NCI-H524 treated with DMSO at 0.1 percent for 48 hours (cell line): ENCODE data around the gene B4GAT1.
"Not testable (repeated sequence)": the region's sequence is repeated elsewhere in the genome, so short reads cannot be mapped to it uniquely, and the experiment has no call there.

ENCODE experiments used
- DNase-seq: peaks from one replicate; lab custom pipeline; 2025; lab: John Stamatoyannopoulos, UW

B4GAT1 gene

GRCh38 chr11:66363187-66363601 is 15.8 kb upstream of the B4GAT1 start:
- DNase-seq: no peak

GRCh38 chr11:66362481-66363147 is 15.2 kb upstream of the B4GAT1 start:
- no peak for DNase-seq

GRCh38 chr11:66361502-66361941 is 14.1 kb upstream of the B4GAT1 start:
- no peak for DNase-seq

GRCh38 chr11:66360406-66361073 is 13.1 kb upstream of the B4GAT1 start:
- DNase-seq: no peak

- no peak for DNase-seq
Measured at GRCh38 chr11:66359662-66360087, 12.2 kb upstream of the B4GAT1 start.

- DNase-seq: not testable (repeated sequence)
Measured at GRCh38 chr11:66350560-66351235, 3.3 kb upstream of the B4GAT1 start.

- no peak for DNase-seq
Measured at GRCh38 chr11:66349084-66349386, 1.6 kb upstream of the B4GAT1 start.

GRCh38 chr11:66346476-66347424 is 679 bp downstream of the B4GAT1 start:
- no peak for DNase-seq

GRCh38 chr11:66345316-66345649 is 2.1 kb downstream of the B4GAT1 start:
- DNase-seq: no peak

- DNase-seq: peak; percentile 52
Measured at GRCh38 chr11:66344550-66345315, 2.7 kb downstream of the B4GAT1 start, which contains the start of gene BRMS1. Gene BRMS1, minus strand, starts transcription at chr11:66345104. Its CDS starts 2,870 bp downstream, at chr11:66342234.

- no peak for DNase-seq
Measured at GRCh38 chr11:66343176-66343575, 4.3 kb downstream of the B4GAT1 start.

- DNase-seq: no peak
Measured at GRCh38 chr11:66341502-66342126, 5.8 kb downstream of the B4GAT1 start.

GRCh38 chr11:66340596-66341501 is 6.6 kb downstream of the B4GAT1 start:
- no peak for DNase-seq

- DNase-seq: no peak
Measured at GRCh38 chr11:66339686-66340483, 7.5 kb downstream of the B4GAT1 start.

GRCh38 chr11:66339162-66339675 is 8.2 kb downstream of the B4GAT1 start:
- no peak for DNase-seq

GRCh38 chr11:66338276-66339161 is 8.9 kb downstream of the B4GAT1 start:
- DNase-seq: no peak

GRCh38 chr11:66337103-66337899 is 10.1 kb downstream of the B4GAT1 start:
- peak; percentile 63 for DNase-seq
